OCI-LY3 (cell line): Measurements from ENCODE around the gene CCSER1.

ENCODE experiments used
- H2AFZ ChIP-seq: fragments of 200-600, 300-600 bp; shearing (Covaris generic); 2 replicates; pipeline ENCODE4 v1.6.0; 2014; ENCODE audit warnings: antibody characterized with exemption, low read depth, low read length
- H3K27ac ChIP-seq: fragments of 200-600, 300-600 bp; sonication (generic); 2 replicates; pipeline ENCODE4 v1.5.1; 2014; ENCODE audit warnings: mild to moderate bottlenecking, low read length, moderate library complexity, mixed read lengths
- H3K27me3 ChIP-seq: fragments of 200-600, 300-600 bp; sonication (generic); 2 replicates; pipeline ENCODE4 v1.6.1; 2014; ENCODE audit warnings: low read depth, low read length, mixed read lengths
- H3K36me3 ChIP-seq: fragments of 200-600, 300-600 bp; sonication (generic); replicated peaks from 2 replicates; pipeline ENCODE3; 2014; ENCODE audit warnings: low read depth, low read length, mixed read lengths
- H3K4me1 ChIP-seq: fragments of 300-600, 200-600 bp; sonication (generic); 2 replicates; pipeline ENCODE4 v1.6.1; 2014; ENCODE audit warnings: low read length, mixed read lengths
- H3K4me2 ChIP-seq: fragments of 200-600, 300-600 bp; sonication (generic); 2 replicates; pipeline ENCODE4 v1.6.1; 2014; ENCODE audit warnings: low read length, mixed read lengths
- H3K4me3 ChIP-seq: fragments of 300-600, 200-600 bp; sonication (generic); 2 replicates; pipeline ENCODE4 v1.5.1; 2014; ENCODE audit warnings: antibody characterized with exemption, mild to moderate bottlenecking, low read length, moderate library complexity
- H3K79me2 ChIP-seq: fragments of 300-600, 200-600 bp; shearing (Covaris generic); 2 replicates; pipeline ENCODE4 v1.6.1; 2014; ENCODE audit warnings: mild to moderate bottlenecking, low read length, mixed read lengths
- H3K9ac ChIP-seq: fragments of 300-600, 200-600 bp; shearing (Covaris generic); 2 replicates; pipeline ENCODE4 v1.6.0; 2014; ENCODE audit warnings: mild to moderate bottlenecking, low read length, moderate library complexity
- H3K9me3 ChIP-seq: fragments of 200-600, 300-600 bp; shearing (Covaris generic); 2 replicates; pipeline ENCODE4 v1.6.1; 2014; ENCODE audit warnings: low read length, mixed read lengths; ENCODE audit not compliant: insufficient read depth
- H4K20me1 ChIP-seq: fragments of 200-600, 300-600 bp; sonication (generic); 2 replicates; pipeline ENCODE4 v1.6.1; 2016; ENCODE audit warnings: low read length, mixed read lengths; ENCODE audit not compliant: insufficient read depth
- EZH2phosphoT487 ChIP-seq: fragments of 200-600 bp; shearing (Covaris generic); IDR thresholded peaks from 2 replicates; pipeline ENCODE4 v1.6.1; 2018; ENCODE audit warnings: antibody characterized with exemption, mixed run types, low read depth
- TF ChIP-seq, protein P1 (sequence below): fragments of 200-600, 300-600 bp; sonication (generic); IDR thresholded peaks from 2 replicates; pipeline ENCODE4 v1.5.1; 2014; ENCODE audit warnings: antibody characterized with exemption, low read length, low read depth

CCSER1 gene

DNA sequence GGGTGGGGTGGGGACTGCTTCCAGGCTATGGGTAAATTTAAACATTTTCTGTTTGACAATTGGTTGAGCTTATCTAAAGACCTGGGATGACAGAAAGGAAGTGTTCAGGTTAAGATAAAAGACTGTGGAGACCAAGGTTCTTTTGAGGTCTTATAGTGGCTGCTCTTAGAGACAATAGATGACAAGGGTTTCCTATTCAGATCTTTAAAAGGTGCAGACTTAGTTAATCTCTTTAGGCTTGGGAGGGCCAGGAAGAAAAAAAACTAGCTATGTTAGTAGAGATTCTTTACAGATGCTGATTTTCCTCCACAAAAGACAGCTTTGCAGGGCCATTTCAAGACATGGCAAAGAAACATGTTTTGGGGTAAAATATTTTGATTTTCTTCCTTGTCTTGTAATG lies 972.5 kb downstream of the CCSER1 start:
- TF ChIP-seq, protein P1, sequence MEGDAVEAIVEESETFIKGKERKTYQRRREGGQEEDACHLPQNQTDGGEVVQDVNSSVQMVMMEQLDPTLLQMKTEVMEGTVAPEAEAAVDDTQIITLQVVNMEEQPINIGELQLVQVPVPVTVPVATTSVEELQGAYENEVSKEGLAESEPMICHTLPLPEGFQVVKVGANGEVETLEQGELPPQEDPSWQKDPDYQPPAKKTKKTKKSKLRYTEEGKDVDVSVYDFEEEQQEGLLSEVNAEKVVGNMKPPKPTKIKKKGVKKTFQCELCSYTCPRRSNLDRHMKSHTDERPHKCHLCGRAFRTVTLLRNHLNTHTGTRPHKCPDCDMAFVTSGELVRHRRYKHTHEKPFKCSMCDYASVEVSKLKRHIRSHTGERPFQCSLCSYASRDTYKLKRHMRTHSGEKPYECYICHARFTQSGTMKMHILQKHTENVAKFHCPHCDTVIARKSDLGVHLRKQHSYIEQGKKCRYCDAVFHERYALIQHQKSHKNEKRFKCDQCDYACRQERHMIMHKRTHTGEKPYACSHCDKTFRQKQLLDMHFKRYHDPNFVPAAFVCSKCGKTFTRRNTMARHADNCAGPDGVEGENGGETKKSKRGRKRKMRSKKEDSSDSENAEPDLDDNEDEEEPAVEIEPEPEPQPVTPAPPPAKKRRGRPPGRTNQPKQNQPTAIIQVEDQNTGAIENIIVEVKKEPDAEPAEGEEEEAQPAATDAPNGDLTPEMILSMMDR: no peak
- TF ChIP-seq EZH2phosphoT487: no peak
- no peaks in the 10 kb centered on the region for H3K9me3 ChIP-seq

DNA sequence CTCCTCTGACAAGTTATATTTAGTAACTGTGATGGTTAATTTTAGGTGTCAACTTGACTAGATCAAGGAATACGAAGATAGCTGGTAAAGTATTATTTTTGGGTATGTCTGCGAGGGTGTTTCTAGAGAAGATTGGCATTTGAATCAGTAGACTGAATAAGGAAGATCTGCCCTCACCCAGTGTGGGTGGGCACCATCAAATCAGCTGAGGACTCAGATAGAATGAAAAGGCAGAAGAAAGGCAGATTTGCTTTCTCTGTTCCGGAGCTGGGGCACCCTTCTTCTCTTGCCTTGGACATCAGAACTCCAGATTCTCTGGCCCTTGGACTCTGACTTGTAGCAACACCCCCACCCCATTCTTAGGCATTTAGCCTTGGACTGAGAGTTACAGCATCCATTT lies 981.6 kb downstream of the CCSER1 start:
- TF ChIP-seq, protein P1: no peak
- no peak for TF ChIP-seq EZH2phosphoT487
- no peaks in the 10 kb centered on the region for H3K9me3 ChIP-seq
- H3K36me3 ChIP-seq: no peaks in the 10 kb centered on the region
- H3K4me2 ChIP-seq: no peak overlapping the region
- no peak overlapping the region for H3K9ac ChIP-seq
- H3K27me3 ChIP-seq: no peaks in the 10 kb centered on the region
- no peak overlapping the region for H3K27ac ChIP-seq
- H2AFZ ChIP-seq: no peak overlapping the region
- H3K4me1 ChIP-seq: no peaks in the 10 kb centered on the region
- no peaks in the 10 kb centered on the region for H4K20me1 ChIP-seq
- no peaks in the 10 kb centered on the region for H3K79me2 ChIP-seq
- H3K4me3 ChIP-seq: no peak overlapping the region

More for the DNA sequence above, 972.5 kb downstream of the CCSER1 start:
- H3K36me3 ChIP-seq: no peaks in the 10 kb centered on the region
- no peak overlapping the region for H3K4me2 ChIP-seq
- H3K9ac ChIP-seq: no peak overlapping the region
- no peaks in the 10 kb centered on the region for H3K27me3 ChIP-seq
- no peak overlapping the region for H3K27ac ChIP-seq
- no peaks in the 10 kb centered on the region for H3K79me2 ChIP-seq
- no peak overlapping the region for H3K4me3 ChIP-seq
- no peak overlapping the region for H2AFZ ChIP-seq
- no peaks in the 10 kb centered on the region for H3K4me1 ChIP-seq
- H4K20me1 ChIP-seq: no peaks in the 10 kb centered on the region

DNA sequence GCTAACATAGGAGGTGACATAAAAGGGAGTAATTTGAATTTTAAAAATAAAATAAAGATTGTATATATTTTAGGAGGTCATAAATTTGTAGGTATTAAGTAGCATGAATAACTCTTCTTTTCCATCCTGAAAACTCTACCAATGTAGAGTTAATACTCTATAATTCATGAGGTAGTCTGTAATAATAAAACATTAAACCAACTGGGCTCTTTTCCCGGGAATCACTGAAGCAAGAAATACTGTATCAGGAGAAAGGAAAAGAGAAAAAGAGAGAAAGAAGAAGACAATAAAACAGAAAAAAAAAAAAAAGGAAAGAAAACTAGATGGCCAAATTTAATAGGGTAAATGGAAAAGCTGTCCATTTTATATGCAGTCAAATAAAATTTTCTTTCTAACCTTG lies 984.4 kb downstream of the CCSER1 start:
- Histone ChIP-seq H3K4me3 (no peak overlapping the region), H3K4me1 (peaks cover 6% of the 10 kb centered on the region; the same call in 1 of the 2 replicates), H3K9me3 (no peaks in the 10 kb centered on the region), H3K36me3 (no peaks in the 10 kb centered on the region), H2AFZ (no peak overlapping the region), H3K27ac (no peak overlapping the region), H3K9ac (no peak overlapping the region), H3K4me2 (no peak overlapping the region), H3K79me2 (no peaks in the 10 kb centered on the region), H3K27me3 (no peaks in the 10 kb centered on the region), H4K20me1 (no peaks in the 10 kb centered on the region)
- TF ChIP-seq, protein P1: no peak
- no peak for TF ChIP-seq EZH2phosphoT487

DNA sequence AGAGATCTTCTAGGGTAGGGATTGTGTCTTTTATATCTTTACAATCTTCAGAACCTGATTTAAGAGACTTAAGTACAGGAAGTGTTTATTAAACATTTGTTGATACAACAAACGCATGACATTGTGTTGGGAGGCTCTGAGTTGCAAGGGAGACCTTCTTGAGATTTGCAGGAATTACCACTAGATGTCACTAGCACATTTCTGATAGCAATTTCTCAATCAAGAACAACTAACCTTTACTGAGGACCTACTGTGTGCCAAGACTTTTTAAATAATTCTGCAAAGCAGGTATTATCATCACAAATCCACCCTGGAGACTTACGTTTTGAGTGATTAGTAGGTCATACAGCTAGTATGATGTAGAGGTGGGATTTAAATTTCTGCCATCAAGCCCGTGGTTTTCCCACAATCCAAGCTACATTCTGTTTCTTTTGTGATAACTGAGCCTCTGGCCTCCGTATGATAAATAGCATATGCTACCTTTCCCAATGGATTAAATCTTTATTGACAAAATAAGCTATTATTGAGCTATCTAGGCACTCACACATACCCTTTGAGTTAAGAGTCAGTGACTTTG lies 986.0 kb downstream of the CCSER1 start:
- H3K27me3 ChIP-seq: no peaks in the 10 kb centered on the region
- H3K4me3 ChIP-seq: no peak overlapping the region
- peaks cover 9% of the 10 kb centered on the region for H3K4me1 ChIP-seq
- H3K4me2 ChIP-seq: no peak overlapping the region
- no peak for TF ChIP-seq EZH2phosphoT487
- TF ChIP-seq, protein P1: peak; percentile 92
- H3K79me2 ChIP-seq: no peaks in the 10 kb centered on the region
- H3K36me3 ChIP-seq: no peaks in the 10 kb centered on the region
- H4K20me1 ChIP-seq: no peaks in the 10 kb centered on the region
- no peak overlapping the region for H3K9ac ChIP-seq
- no peak overlapping the region for H3K27ac ChIP-seq
- no peak overlapping the region for H2AFZ ChIP-seq
- no peaks in the 10 kb centered on the region for H3K9me3 ChIP-seq
